Karpas-422 (cell line): ENCODE data around the gene ZNF3. TPM values are rescaled to one million over a fixed set of nuclear protein-coding genes. Genes with fewer than 3 reads are reported as not detected.
A peak's percentile ranks its signal among the peaks of the same experiment; 100 is the strongest.

Experiments
- DNase-seq: peaks from one replicate; pipeline ENCODE4 v3.0.0-alpha.2; 2015
- H2AFZ ChIP-seq: fragments of 200-600 bp; sonication (generic); 2 replicates; pipeline ENCODE4 v1.6.1; 2014; ENCODE audit warnings: antibody characterized with exemption, low read length, mixed read lengths
- H3K27ac ChIP-seq: fragments of 200-600 bp; sonication (generic); 2 replicates; pipeline ENCODE4 v1.5.1; 2014; ENCODE audit warnings: mild to moderate bottlenecking, low read length, moderate library complexity
- H3K27me3 ChIP-seq: fragments of 200-600 bp; sonication (generic); 2 replicates; pipeline ENCODE4 v1.6.1; 2014; ENCODE audit warnings: low read length, mixed read lengths
- H3K36me3 ChIP-seq: fragments of 200-600 bp; sonication (generic); 2 replicates; pipeline ENCODE4 v1.6.1; 2014; ENCODE audit warnings: low read length, mixed read lengths; ENCODE audit not compliant: insufficient read depth
- H3K4me1 ChIP-seq: fragments of 200-600 bp; sonication (generic); 2 replicates; pipeline ENCODE4 v1.6.1; 2014; ENCODE audit warnings: mild to moderate bottlenecking, low read length, mixed read lengths
- H3K4me2 ChIP-seq: fragments of 200-600 bp; sonication (generic); 2 replicates; pipeline ENCODE4 v1.6.1; 2014; ENCODE audit warnings: low read length, low read depth, mild to moderate bottlenecking; ENCODE audit not compliant: poor library complexity, severe bottlenecking
- H3K4me3 ChIP-seq: fragments of 200-600 bp; sonication (generic); 2 replicates; pipeline ENCODE4 v1.5.1; 2014; ENCODE audit warnings: mild to moderate bottlenecking, antibody characterized with exemption, low read length, mixed read lengths
- H3K79me2 ChIP-seq: fragments of 200-600 bp; sonication (generic); 2 replicates; pipeline ENCODE4 v1.6.1; 2014; ENCODE audit warnings: mild to moderate bottlenecking, low read length, mixed read lengths
- H3K9ac ChIP-seq: fragments of 200-600 bp; sonication (generic); 2 replicates; pipeline ENCODE4 v1.6.0; 2014; ENCODE audit warnings: low read length
- H3K9me2 ChIP-seq: fragments of 200-600 bp; sonication (generic), shearing (Covaris generic); replicated peaks from 2 replicates; pipeline ENCODE4 v1.6.0; 2014; ENCODE audit warnings: mild to moderate bottlenecking, low read length, moderate library complexity; ENCODE audit not compliant: insufficient read depth
- H3K9me3 ChIP-seq: fragments of 300-700, 200-600 bp; sonication (generic); 2 replicates; pipeline ENCODE4 v1.6.1; 2014; ENCODE audit warnings: low read length, mixed read lengths
- H4K20me1 ChIP-seq: fragments of 200-600 bp; sonication (generic); 2 replicates; pipeline ENCODE4 v1.6.1; 2014; ENCODE audit warnings: mild to moderate bottlenecking, antibody characterized with exemption, low read length, low read depth; ENCODE audit not compliant: insufficient read depth
- total RNA-seq: library from RNA; depleted of rRNA; stranded (reverse); fragments of >200 nt; shearing (Covaris generic); gene quantifications from 2 replicates; pipeline ENCODE4 v1.2.3, GENCODE V29; 2014; ENCODE audit warnings: low replicate concordance

ZNF3 gene
- total RNA-seq, 1 experiment from 2014 or later = 17.6 TPM

DNA sequence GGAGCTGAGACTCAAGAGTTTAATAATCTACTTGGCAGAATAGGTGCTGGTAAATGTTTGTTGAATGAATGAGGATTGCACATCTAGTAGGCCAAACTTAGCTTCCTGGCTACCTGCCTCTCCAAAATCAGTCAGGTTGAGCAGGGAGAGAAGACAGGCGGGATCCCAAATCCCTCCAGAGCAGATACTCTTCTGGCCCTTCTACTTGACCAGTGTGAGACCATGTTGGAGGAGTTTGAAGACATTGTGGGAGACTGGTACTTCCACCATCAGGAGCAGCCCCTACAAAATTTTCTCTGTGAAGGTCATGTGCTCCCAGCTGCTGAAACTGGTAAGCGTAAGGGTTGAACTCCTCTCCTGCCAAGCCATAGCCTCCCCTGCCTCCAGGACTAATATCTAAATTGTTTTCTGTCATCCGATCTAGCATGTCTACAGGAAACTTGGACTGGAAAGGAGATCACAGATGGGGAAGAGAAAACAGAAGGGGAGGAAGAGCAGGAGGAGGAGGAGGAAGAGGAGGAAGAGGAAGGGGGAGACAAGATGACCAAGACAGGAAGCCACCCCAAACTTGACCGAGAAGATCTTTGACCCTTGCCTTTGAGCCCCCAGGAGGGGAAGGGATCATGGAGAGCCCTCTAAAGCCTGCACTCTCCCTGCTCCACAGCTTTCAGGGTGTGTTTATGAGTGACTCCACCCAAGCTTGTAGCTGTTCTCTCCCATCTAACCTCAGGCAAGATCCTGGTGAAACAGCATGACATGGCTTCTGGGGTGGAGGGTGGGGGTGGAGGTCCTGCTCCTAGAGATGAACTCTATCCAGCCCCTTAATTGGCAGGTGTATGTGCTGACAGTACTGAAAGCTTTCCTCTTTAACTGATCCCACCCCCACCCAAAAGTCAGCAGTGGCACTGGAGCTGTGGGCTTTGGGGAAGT lies 43.0 kb upstream of the ZNF3 start:
- no peaks in the 10 kb centered on the region for H3K9me2 ChIP-seq
- H3K9me3 ChIP-seq = no peaks in the 10 kb centered on the region
- H3K79me2 ChIP-seq = peaks cover 22% of the 10 kb centered on the region
- no peaks in the 10 kb centered on the region for H4K20me1 ChIP-seq
- H3K4me3 ChIP-seq = peak overlapping the region; percentile 80; the same call in 1 of the 2 replicates
- peak overlapping the region; percentile 10; the same call in 1 of the 2 replicates for H3K27ac ChIP-seq
- peaks cover 39% of the 10 kb centered on the region for H3K4me1 ChIP-seq
- H3K4me2 ChIP-seq = peak overlapping the region; percentile 79
- H3K9ac ChIP-seq = 0 out of 2 replicates have a peak overlapping the region, but pooled peaks have one; percentile 1
- H2AFZ ChIP-seq = no peak overlapping the region
- no peak for DNase-seq
- no peaks in the 10 kb centered on the region for H3K27me3 ChIP-seq
- H3K36me3 ChIP-seq = no peaks in the 10 kb centered on the region

GRCh38 chr7:100122568-100122967 lies 41.0 kb upstream of the ZNF3 start:
- Histone ChIP-seq H3K4me2 (no peak overlapping the region), H3K79me2 (peaks cover 33% of the 10 kb centered on the region), H3K27me3 (no peaks in the 10 kb centered on the region), H3K4me1 (peaks cover 37% of the 10 kb centered on the region), H3K4me3 (no peak overlapping the region), H3K27ac (no peak overlapping the region), H3K9me3 (no peaks in the 10 kb centered on the region), H3K9ac (no peak overlapping the region), H3K9me2 (no peaks in the 10 kb centered on the region), H2AFZ (no peak overlapping the region), H4K20me1 (no peaks in the 10 kb centered on the region), H3K36me3 (no peaks in the 10 kb centered on the region)
- DNase-seq = no peak

- H2AFZ ChIP-seq = no peak overlapping the region
- H3K79me2 ChIP-seq = peaks cover 33% of the 10 kb centered on the region
- H3K4me2 ChIP-seq = no peak overlapping the region
- peaks cover 33% of the 10 kb centered on the region for H3K4me1 ChIP-seq
- H3K9me2 ChIP-seq = no peaks in the 10 kb centered on the region
- no peak for DNase-seq
- H4K20me1 ChIP-seq = no peaks in the 10 kb centered on the region
- H3K4me3 ChIP-seq = no peak overlapping the region
- H3K9ac ChIP-seq = no peak overlapping the region
- no peaks in the 10 kb centered on the region for H3K36me3 ChIP-seq
- no peaks in the 10 kb centered on the region for H3K27me3 ChIP-seq
- H3K9me3 ChIP-seq = no peaks in the 10 kb centered on the region
- H3K27ac ChIP-seq = no peak overlapping the region
Measured at GRCh38 chr7:100122067-100122466, 40.5 kb upstream of the ZNF3 start.

DNA sequence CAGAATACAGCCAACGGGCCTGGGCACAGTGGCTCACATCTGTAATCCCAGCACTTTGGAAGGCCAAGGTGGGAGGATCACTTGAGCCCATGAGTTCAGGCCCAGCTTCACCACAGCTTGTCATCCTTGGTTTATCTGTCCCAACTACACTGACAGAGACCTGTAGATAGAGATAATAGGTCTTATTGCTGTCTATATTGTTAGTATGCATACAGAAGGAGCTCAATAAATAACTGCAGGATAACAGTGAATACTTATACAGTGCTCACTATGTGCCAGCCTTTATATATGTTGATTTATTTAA lies 39.2 kb upstream of the ZNF3 start:
- Histone ChIP-seq H3K9ac (peak overlapping the region; percentile 82), H3K9me2 (no peaks in the 10 kb centered on the region), H2AFZ (no peak overlapping the region), H3K36me3 (no peaks in the 10 kb centered on the region), H3K4me2 (peak overlapping the region; percentile 92), H3K4me1 (peaks cover 32% of the 10 kb centered on the region), H3K27ac (peak overlapping the region; percentile 68), H3K9me3 (no peaks in the 10 kb centered on the region), H3K27me3 (no peaks in the 10 kb centered on the region), H3K79me2 (peaks cover 27% of the 10 kb centered on the region), H3K4me3 (peak overlapping the region; percentile 81), H4K20me1 (no peaks in the 10 kb centered on the region)
- no peak for DNase-seq

- no peaks in the 10 kb centered on the region for H3K9me3 ChIP-seq
- no peaks in the 10 kb centered on the region for H4K20me1 ChIP-seq
- peak overlapping the region; percentile 70; the same call in 1 of the 2 replicates for H2AFZ ChIP-seq
- no peaks in the 10 kb centered on the region for H3K36me3 ChIP-seq
- no peaks in the 10 kb centered on the region for H3K27me3 ChIP-seq
- H3K27ac ChIP-seq = peak overlapping the region; percentile 68
- H3K4me1 ChIP-seq = peaks cover 26% of the 10 kb centered on the region
- DNase-seq = peak; percentile 89
- H3K4me2 ChIP-seq = peak overlapping the region; percentile 92
- peaks cover 22% of the 10 kb centered on the region for H3K79me2 ChIP-seq
- H3K4me3 ChIP-seq = peak overlapping the region; percentile 81
- peak overlapping the region; percentile 82 for H3K9ac ChIP-seq
- H3K9me2 ChIP-seq = no peaks in the 10 kb centered on the region
Measured at GRCh38 chr7:100119970-100120732, 38.6 kb upstream of the ZNF3 start.

- no peaks in the 10 kb centered on the region for H3K9me2 ChIP-seq
- peak within 1 kb of the TSS; percentile 92 for H3K4me2 ChIP-seq
- no peaks in the 10 kb centered on the region for H4K20me1 ChIP-seq
- peak within 1 kb of the TSS; percentile 70; the same call in 1 of the 2 replicates for H2AFZ ChIP-seq
- no peaks in the 10 kb centered on the region for H3K36me3 ChIP-seq
- peaks cover 20% of the 10 kb centered on the region for H3K4me1 ChIP-seq
- H3K79me2 ChIP-seq = peaks cover 15% of the 10 kb centered on the region
- peak within 1 kb of the TSS; percentile 68 for H3K27ac ChIP-seq
- H3K4me3 ChIP-seq = peak within 1 kb of the TSS; percentile 81
- no peaks in the 10 kb centered on the region for H3K27me3 ChIP-seq
- peak within 1 kb of the TSS; percentile 82 for H3K9ac ChIP-seq
- H3K9me3 ChIP-seq = no peaks in the 10 kb centered on the region
- DNase-seq = peak; percentile 98
Measured at GRCh38 chr7:100119072-100119969, 37.8 kb upstream of the ZNF3 start, which contains the start of the genes CNPY4 and TAF6. Gene CNPY4, plus strand, starts transcription at chr7:100119634. Its CDS starts 111 bp downstream, at chr7:100119745. Gene TAF6, minus strand, starts transcription at chr7:100119358. Its CDS starts 5,149 bp downstream, at chr7:100114209.

DNA sequence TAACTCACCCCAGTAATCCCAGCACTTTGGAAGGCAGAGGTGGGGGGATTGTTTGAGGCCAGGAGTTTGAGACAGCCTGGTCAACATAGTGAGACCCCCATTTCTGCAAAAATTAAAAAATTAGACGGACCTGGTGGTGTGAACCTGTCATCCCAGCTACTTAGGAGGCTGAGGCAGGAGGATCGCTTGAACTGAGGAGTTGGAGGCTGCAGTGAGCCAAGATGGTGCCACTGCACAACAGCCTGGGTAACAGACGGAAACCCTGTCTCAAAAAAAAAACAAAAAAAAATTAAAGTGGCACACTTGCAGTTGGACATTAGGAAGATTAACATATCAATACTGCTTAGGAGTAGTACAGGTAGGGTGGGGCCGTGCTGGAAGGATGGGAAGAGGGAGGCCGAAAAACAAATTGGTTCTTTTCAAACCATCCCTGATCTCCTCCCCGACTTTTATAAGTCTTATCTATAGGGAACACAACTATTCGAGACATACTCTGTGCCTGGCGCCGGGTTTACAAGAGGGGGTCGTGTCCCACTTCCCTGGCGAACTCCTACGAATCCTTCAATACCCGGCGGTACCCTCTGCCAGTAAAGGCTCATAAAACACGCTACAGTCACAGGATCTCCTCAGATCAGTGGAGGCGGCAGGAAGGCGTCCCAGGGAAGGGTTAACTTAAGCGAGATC lies 37.0 kb upstream of the ZNF3 start:
- Histone ChIP-seq H3K36me3 (no peaks in the 10 kb centered on the region), H3K9me2 (no peaks in the 10 kb centered on the region), H2AFZ (no peak overlapping the region), H3K27ac (peak overlapping the region; percentile 68), H3K4me1 (peaks cover 20% of the 10 kb centered on the region), H3K4me3 (peak overlapping the region; percentile 81), H4K20me1 (no peaks in the 10 kb centered on the region), H3K79me2 (peaks cover 15% of the 10 kb centered on the region), H3K27me3 (no peaks in the 10 kb centered on the region), H3K4me2 (peak overlapping the region; percentile 92), H3K9me3 (no peaks in the 10 kb centered on the region), H3K9ac (peak overlapping the region; percentile 82)
- DNase-seq = peak; percentile 54
